GM20431 (cell line): ENCODE results near the gene MYH14.

ENCODE experiments used
- in situ Hi-C: fragments of 300-500 bp; cut with MseI, MboI; formaldehyde crosslinking; loops from one replicate; pipeline ENCODE4 v1.15.0; 2020; ENCODE audit warnings: low sequenced_read_pairs; ENCODE audit not compliant: unreplicated experiment

Gene MYH14

GRCh38 chr19:50203281-50204080 is at the start of gene MYH14:
TSS of gene MYH14 (plus strand) at chr19:50203622. CDS start at chr19:50210366, 6,744 bp downstream.
- in situ Hi-C loops: no loop called here

- in situ Hi-C loops: no loop called here
These were observed 48.9 kb upstream of the MYH14 start for GRCh38 chr19:50154529-50154928.

- in situ Hi-C loops: no loop called here
These were observed 47.8 kb upstream of the MYH14 start for GRCh38 chr19:50155520-50156109.

DNA sequence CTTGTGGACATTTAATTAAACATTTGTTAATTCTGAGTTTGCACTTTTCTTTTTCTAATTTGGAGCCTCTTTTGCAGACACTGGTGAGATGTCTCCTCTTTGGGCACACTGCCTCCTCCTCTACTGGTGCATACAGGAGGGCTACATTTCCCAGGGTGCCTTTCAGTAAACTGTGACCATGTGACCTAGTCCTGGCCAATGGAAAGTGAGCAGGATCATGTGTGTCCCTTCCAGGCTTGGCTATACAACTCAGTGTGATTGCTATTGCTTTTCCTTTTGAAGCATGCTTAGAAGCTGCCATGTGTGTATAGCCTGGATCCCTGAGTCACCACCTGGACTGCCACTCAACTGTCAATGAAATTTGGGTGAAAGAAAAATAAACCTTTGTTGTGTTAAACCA is 44.8 kb upstream of the MYH14 start:
- in situ Hi-C loops: no loop called here

- in situ Hi-C loops: no loop called here
These were observed 44.3 kb upstream of the MYH14 start for GRCh38 chr19:50159078-50159477.

DNA sequence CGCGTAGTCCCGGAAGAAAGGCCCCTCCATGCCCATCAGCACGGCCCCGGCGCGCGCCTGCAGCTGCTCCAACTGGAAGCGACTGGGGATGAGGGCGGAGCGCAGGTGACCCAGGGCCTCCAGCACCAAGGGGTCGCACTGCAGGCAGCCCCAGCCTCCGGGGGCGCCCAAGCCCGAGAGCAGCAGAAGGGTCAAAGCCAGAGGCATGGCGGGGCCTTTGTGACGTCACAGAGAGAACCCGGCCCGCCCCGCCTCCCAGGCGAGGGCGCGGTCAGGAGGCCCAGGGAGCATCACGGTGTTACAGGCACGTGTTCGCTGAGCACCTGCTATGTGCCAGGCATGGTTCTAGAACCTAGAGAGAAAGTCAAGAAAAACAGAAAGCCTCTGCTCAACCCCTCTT is 40.4 kb upstream of the MYH14 start, which contains the start of gene IZUMO2:
IZUMO2 (minus strand) TSS at position 294 of the 400 bp plus-strand sequence; CDS start at position 207, 87 bp downstream.
- in situ Hi-C loops: no loop called here

DNA sequence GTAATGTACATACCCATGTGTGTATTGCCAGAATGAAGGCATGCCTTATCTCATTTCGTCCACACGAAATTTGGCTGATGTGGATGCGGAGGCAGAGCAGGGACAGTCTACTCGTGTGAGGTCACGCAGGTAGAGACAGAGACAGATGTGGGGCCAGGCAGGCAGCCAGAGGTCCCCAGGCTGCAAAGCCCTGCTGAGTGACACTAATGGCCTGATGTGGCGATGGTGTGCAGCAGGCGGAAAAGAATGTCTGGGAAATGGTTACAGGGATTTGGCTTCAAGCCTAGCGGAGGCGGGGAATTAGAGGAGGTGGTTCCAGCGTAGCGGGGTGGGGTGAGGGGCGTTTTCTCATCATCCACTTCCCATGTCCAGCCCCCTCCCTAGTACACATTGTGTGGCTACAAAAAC is 36.1 kb upstream of the MYH14 start:
- in situ Hi-C loops: no loop called here

DNA sequence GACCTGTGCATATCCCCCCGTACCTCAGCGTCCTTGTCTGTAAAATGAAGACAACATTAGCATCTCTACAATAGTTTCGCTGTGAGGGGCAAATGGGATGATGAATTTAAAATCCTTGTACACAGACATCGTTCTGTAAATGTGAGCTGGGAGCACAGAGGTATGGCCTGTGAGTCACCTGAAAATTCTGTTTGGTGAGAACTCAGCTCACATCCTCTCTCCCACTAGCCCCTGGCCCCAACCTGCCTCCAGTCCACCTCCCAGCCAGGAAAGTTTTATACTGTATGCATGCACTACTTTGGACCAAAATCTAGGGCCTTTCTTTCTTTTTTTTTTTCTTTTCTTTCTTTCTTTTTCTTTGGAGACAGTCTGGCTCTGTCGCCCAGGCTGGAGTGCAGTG is 31.7 kb upstream of the MYH14 start:
- in situ Hi-C loops: no loop called here

GRCh38 chr19:50172726-50173125 is 30.7 kb upstream of the MYH14 start:
- in situ Hi-C loops: no loop called here

DNA sequence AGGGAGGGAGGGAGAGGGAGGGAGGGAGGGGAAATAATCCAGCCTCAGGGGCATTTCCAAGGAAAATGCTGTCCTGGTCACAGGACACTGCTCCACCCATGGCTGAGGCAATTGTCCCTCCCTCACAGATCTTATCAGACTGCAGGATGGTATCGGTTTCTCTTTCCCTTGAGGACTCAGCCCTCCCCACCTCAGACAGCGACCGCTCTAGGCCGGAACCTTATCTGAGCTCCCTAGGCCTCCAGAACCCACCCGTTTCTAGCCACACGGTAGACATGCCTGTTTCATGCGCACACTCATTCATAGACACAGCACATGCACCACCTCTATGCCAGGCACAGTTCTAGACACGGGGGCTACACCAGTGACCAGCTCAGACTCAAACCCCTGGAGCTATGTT is 30.3 kb upstream of the MYH14 start:
- in situ Hi-C loops: no loop called here

GRCh38 chr19:50174100-50174793 is 29.2 kb upstream of the MYH14 start:
- in situ Hi-C loops: no loop called here

- in situ Hi-C loops: no loop called here
These were observed 27.5 kb upstream of the MYH14 start for GRCh38 chr19:50175924-50176323.

GRCh38 chr19:50176775-50177174 is 26.6 kb upstream of the MYH14 start:
- in situ Hi-C loops: no loop called here

GRCh38 chr19:50178320-50178719 is 25.1 kb upstream of the MYH14 start:
- in situ Hi-C loops: no loop called here

DNA sequence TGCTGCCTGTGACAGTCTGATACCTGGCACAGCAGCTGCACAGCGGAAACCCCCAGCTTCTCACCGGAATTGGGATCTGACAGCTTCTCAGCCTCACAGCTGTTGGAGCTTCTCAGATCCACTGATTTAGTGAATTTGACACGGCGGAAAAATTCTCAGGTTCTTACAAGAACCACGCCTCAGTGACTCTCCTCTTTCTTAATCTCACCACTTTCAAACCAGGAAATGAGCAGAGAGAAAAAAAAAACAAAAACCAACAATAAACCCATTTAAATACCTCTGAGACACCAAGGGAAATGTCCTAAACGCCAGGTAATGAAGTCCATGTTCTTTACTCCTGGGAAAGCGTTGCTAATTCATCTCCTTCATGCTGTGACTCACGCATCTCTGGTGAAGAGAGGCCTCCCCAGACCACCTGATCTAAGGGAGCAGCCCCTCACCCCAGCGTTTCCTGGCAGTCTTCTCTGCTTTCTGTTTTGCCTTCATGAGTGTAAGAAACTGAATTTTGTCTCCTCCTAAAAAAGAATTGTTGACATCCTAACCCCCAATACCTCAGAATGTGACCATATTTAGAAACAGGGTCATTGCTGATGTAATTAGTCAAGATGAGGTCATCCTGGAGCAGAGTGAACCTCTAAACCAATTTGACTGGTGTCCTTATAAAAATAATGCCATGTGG is 24.4 kb upstream of the MYH14 start:
- in situ Hi-C loops: no loop called here

- in situ Hi-C loops: no loop called here
These were observed 22.3 kb upstream of the MYH14 start for GRCh38 chr19:50181121-50181520.

- in situ Hi-C loops: no loop called here
These were observed 19.2 kb upstream of the MYH14 start for GRCh38 chr19:50184196-50184595.

DNA sequence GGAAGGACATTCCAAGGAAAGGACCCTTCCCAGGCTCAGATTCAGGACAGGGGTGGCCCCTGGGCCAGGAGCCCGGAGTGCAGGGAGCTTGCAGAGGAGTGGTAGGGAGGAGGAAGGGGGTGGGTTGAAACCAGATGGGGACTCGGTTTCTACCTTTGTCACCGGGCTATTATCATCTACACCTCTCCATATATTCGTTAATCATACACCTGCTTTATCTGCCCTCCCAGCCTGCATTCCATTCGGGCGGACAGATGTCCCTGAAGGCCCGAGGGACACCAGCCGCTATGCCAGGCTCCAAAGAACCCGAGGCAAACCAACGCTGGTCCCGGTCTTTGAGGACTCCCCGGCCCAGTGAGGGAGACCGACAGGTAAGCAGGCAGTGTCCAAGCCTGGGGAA is 15.5 kb upstream of the MYH14 start:
- in situ Hi-C loops: no loop called here

- in situ Hi-C loops: no loop called here
These were observed 14.1 kb upstream of the MYH14 start for GRCh38 chr19:50189331-50189730.

GRCh38 chr19:50190439-50190891 is 13.0 kb upstream of the MYH14 start:
- in situ Hi-C loops: no loop called here
